GM13976 (cell line): ENCODE data around the gene RBM47.
"Not testable (repeated sequence)": the region's sequence is repeated elsewhere in the genome, so short reads cannot be mapped to it uniquely, and the experiment has no call there.

Source experiments
- DNase-seq: peaks from one replicate; pipeline ENCODE4 v3.0.0; 2012; ENCODE audit warnings: low spot score
- CTCF ChIP-seq: IDR thresholded peaks from 2 replicates; pipeline ENCODE4 v1.5.1; 2012; ENCODE audit warnings: borderline replicate concordance, mild to moderate bottlenecking; ENCODE audit not compliant: insufficient read depth; ENCODE audit errors: extremely low read depth, missing control alignments, control extremely low read depth
- in situ Hi-C: fragments of 300-500 bp; cut with MboI; formaldehyde crosslinking; loops from one replicate; pipeline ENCODE4 v1.12.0; 2022; ENCODE audit warnings: low sequenced_read_pairs, mixed read lengths, inconsistent platforms; ENCODE audit not compliant: unreplicated experiment

RBM47 gene

GRCh38 chr4:40412866-40413795, 216.5 kb downstream of the RBM47 start:
- in situ Hi-C loops, result no loop called here

DNA sequence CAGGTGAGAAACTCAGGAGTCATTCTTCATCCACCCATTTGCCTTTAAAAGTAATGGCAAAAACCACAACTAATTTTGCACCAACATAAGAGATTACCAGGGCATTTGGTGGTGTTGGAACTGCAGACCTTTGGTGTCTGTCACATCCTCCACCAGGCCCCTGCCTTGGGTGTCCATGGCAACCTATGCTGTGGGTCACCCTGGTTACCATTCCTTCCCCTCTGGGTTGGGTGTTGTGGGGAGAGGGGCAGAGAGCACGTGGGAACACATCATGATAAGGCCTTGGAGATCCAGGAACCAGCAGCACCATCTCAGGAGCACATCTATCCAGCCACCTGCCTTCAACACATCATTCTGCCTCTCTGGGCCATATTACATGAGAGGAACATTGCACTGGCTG, 217.3 kb downstream of the RBM47 start:
- in situ Hi-C loops, result no loop called here

More at GRCh38 chr4:40412866-40413795, 216.5 kb downstream of the RBM47 start:
- DNase-seq, result no peak
- no peak for TF ChIP-seq CTCF

DNA sequence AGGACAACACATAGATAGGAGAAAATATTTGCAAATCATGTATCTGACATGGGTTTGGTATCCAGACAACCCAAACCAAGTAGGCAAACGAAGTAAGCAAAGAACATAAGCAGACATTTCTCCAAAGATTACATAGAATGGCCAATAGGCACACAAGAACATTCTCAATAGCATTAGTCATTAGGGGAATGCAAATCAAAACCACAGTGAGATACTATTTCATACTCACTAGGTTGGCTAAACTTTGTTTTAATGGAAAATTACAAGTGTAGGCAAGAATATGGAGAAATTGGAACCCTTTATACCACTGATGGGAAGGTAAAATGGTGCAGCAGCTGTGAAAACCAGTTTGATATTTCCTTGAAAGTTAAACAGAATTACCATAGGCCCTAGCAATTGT, 219.8 kb downstream of the RBM47 start:
- no peak for DNase-seq
- TF ChIP-seq CTCF, result no peak
- in situ Hi-C loops, result no loop called here

More for the DNA sequence above, 217.3 kb downstream of the RBM47 start:
- TF ChIP-seq CTCF, result no peak
- DNase-seq, result no peak

- in situ Hi-C loops, DNase-seq: not testable (repeated sequence)
Measured at GRCh38 chr4:40407468-40407867, 222.2 kb downstream of the RBM47 start.

DNA sequence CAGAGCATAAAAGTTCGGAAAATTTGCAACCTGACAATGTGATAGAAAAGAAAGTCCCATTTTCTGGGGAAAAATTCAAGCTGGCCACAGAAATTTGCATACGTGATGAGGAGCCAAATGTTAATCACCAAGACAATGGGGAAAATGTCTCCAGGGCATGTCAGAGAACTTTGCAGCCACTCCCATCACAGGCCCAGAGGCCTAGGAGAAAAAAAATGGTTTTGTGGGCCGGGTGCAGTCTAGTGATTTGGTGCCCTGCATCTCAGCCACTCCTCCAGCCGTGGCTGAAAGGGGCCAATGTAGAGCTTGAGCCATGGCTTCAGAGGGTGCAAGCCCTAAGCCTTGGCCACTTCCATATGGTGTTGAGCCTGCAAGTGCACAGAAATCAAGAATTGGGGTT, 223.3 kb downstream of the RBM47 start:
- no peak for TF ChIP-seq CTCF
- DNase-seq, result no peak
- in situ Hi-C loops, result no loop called here

GRCh38 chr4:40405193-40405592, 224.5 kb downstream of the RBM47 start:
- in situ Hi-C loops, result no loop called here
- no peak for DNase-seq
- no peak for TF ChIP-seq CTCF

- DNase-seq, result no peak
- in situ Hi-C loops, result no loop called here
- no peak for TF ChIP-seq CTCF
Measured at GRCh38 chr4:40403081-40403480, 226.6 kb downstream of the RBM47 start.
